ENCODE measurements around the gene ATP5F1D. TPM values are rescaled to one million over a fixed set of nuclear protein-coding genes. Genes with fewer than 3 reads are reported as not detected.

The ATP5F1D gene
- total and polyA plus RNA-seq, 2 experiments from 2014 or later: 139 to 396 TPM

GRCh38 chr19:1254081-1254527 is 12.6 kb downstream of the ATP5F1D start:
- no peak overlapping the region for H3K4me2 ChIP-seq
- peaks cover 50% of the 10 kb centered on the region for H3K79me2 ChIP-seq (replicated peaks; ENCODE audit: insufficient read depth)
- no peak for DNase-seq (ENCODE audit: low spot score)
- H3K4me1 ChIP-seq (ENCODE audit: insufficient read depth): peaks cover 19% of the 10 kb centered on the region
- Mint-ChIP-seq H3K9me3 (no peaks in the 10 kb centered on the region; the same call in 2 of the 3 replicates), H3K4me1 (peaks cover 36% of the 10 kb centered on the region), H3K36me3 (ENCODE audit: low read depth) (peaks cover 75% of the 10 kb centered on the region), H3K27me3 (ENCODE audit: insufficient read depth, low read depth, poor library complexity) (peaks cover 25% of the 10 kb centered on the region), H3K27ac (no peak overlapping the region), H3K4me3 (no peak overlapping the region)
- peaks cover 50% of the 10 kb centered on the region for H3F3A ChIP-seq (replicated peaks; ENCODE audit: low read depth)
- no peak overlapping the region for H3K4me3 ChIP-seq
- H3K27me3 ChIP-seq (ENCODE audit: insufficient read depth): no peaks in the 10 kb centered on the region
- no peaks in the 10 kb centered on the region for H3K9me2 ChIP-seq (ENCODE audit: insufficient read depth)
- peaks cover 19% of the 10 kb centered on the region for H3K36me3 ChIP-seq (ENCODE audit: insufficient read depth)
- ATAC-seq: no peak
- TF ChIP-seq STAT1 (IDR thresholded peaks at IDR 0.05; ENCODE audit: unreplicated experiment) (no peak), JUNB (IDR thresholded peaks at IDR 0.05; ENCODE audit: unreplicated experiment) (no peak), REST (IDR thresholded peaks at IDR 0.05; ENCODE audit: unreplicated experiment) (no peak), EZH2 (IDR thresholded peaks at IDR 0.05; ENCODE audit: low read depth, unreplicated experiment) (no peak), ZNF114 (CRISPR knock-in tag; IDR thresholded peaks at IDR 0.05) (no peak), POLR2AphosphoS5 (IDR thresholded peaks at IDR 0.05; ENCODE audit: low read depth) (no peak), CREB1 (CRISPR knock-in tag; IDR thresholded peaks at IDR 0.05; ENCODE audit: low read depth) (no peak), ZNF331 (CRISPR knock-in tag; IDR thresholded peaks at IDR 0.05; ENCODE audit: low read depth) (no peak)
- TF ChIP-seq, protein P1, sequence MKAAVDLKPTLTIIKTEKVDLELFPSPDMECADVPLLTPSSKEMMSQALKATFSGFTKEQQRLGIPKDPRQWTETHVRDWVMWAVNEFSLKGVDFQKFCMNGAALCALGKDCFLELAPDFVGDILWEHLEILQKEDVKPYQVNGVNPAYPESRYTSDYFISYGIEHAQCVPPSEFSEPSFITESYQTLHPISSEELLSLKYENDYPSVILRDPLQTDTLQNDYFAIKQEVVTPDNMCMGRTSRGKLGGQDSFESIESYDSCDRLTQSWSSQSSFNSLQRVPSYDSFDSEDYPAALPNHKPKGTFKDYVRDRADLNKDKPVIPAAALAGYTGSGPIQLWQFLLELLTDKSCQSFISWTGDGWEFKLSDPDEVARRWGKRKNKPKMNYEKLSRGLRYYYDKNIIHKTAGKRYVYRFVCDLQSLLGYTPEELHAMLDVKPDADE (IDR thresholded peaks at IDR 0.05): no peak
- TF ChIP-seq, protein P2, sequence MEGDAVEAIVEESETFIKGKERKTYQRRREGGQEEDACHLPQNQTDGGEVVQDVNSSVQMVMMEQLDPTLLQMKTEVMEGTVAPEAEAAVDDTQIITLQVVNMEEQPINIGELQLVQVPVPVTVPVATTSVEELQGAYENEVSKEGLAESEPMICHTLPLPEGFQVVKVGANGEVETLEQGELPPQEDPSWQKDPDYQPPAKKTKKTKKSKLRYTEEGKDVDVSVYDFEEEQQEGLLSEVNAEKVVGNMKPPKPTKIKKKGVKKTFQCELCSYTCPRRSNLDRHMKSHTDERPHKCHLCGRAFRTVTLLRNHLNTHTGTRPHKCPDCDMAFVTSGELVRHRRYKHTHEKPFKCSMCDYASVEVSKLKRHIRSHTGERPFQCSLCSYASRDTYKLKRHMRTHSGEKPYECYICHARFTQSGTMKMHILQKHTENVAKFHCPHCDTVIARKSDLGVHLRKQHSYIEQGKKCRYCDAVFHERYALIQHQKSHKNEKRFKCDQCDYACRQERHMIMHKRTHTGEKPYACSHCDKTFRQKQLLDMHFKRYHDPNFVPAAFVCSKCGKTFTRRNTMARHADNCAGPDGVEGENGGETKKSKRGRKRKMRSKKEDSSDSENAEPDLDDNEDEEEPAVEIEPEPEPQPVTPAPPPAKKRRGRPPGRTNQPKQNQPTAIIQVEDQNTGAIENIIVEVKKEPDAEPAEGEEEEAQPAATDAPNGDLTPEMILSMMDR (conservative IDR thresholded peaks at IDR 0.05; ENCODE audit: low read depth in 2 of 2): no peak
- no peak overlapping the region for H2AFZ ChIP-seq
- no peak overlapping the region; the same call in 1 of the 2 replicates for H3K27ac ChIP-seq (ENCODE audit: low read depth)
- peaks cover 35% of the 10 kb centered on the region for H4K20me1 ChIP-seq (replicated peaks; ENCODE audit: insufficient read depth)

Data from GM23338 (cell line).